GM18498 (cell line): ENCODE data around the gene ZNF331.

Source experiments
- ATAC-seq: cut with Tn5 transposase; IDR thresholded peaks from one replicate; pipeline ENCODE4 v1.9.1; 2021; ENCODE audit warnings: mild to moderate bottlenecking, moderate library complexity; ENCODE audit not compliant: unreplicated experiment

The ZNF331 gene

DNA sequence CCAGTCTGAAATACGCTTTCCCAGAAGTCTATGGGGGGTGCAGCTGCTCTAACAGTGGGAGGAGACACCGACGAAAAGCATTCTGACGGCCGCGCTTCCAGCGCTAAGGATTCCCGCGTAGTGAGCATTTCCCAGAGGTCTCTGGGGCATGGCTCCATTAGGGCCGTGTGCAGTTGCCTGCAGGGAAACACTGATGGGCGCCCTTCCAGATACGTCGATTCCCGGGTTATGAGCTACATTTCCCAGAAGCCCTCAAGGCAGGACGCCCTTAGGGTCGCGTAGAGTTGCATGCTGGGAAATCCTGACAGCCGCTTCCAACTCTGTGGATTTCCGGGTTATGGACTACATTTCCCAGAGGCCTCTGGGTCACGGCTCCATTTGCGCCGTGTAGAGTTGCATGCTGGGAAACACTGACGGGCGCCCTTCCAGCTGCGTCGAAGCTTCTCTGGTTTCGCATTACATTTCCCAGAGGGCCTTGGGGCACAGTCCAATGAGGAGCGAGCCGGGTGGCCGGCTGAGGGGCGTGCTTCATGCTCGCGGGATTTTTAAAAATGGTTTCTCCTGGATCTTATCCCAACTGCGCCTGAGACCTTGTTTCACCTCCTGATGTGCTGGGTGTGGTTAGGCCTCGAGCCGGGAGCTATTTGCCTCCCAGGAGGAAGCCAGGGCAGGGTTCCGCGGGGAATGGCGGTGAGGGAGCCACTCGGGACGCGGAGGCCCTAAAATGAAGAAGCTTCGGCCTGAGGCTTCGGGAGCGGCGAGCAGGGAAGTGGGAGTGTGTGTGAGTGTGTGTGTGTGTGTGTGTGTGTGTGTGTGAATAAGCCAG, 17.2 kb upstream of the ZNF331 start:
- peak; percentile 97 for ATAC-seq

DNA sequence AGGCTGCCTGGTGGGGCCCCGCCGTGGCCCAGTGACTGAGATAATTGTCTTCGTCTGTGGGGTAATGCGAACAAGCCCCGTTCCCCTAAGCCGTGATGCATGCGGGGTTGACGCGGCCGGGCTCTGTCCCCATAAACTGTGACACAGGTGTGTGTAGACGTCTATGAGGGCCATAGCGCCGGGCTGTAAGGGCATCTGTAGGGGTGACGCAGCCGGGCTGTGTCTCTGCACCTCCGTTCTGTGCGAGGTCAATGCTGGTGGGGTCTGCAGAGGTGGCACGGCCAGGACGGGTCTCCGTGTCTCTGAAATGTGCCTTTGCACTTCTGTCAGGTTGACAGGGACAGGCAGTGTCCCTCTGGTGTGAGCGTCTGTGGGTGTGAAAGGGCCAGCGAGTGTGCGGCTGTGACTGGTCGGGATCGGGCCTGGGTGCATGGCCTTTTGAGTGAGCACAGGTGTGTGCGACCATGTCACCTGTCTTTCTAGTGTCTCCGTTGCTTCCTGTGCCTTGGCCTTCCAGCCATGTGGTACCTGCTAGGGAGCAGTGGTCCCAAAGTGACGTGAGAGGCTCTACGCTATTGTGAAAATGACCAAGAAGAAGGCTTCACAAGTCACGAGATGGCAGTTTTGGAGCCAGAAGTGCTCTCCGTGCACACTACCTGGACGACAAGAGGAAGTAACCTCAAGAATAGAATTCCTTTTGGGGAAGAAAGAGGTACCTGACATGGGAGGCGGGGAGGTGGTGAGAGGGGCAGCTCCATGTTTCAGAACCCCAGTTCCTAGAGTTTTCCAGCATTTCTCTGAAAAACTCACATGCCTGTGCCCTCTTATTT, 16.4 kb upstream of the ZNF331 start:
- ATAC-seq: no peak

DNA sequence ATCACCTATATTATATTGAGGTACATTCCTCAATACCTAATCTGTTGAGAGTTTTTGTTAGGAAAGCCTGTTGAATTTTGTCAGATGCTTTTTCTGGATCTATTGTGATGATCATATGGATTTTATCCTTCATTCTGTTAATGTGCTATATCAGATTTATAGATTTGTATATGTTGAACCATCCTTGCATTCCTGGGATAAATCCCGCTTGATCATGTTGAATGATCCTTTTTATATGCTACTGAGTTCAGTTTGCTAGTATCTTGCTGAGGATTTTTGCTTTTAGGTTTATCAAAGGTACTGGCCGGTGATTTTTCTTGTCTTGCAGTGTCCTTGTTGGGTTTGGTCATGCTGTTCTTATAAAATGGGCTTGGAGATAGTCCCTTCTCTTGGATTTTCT, 12.0 kb upstream of the ZNF331 start:
- no peak for ATAC-seq

DNA sequence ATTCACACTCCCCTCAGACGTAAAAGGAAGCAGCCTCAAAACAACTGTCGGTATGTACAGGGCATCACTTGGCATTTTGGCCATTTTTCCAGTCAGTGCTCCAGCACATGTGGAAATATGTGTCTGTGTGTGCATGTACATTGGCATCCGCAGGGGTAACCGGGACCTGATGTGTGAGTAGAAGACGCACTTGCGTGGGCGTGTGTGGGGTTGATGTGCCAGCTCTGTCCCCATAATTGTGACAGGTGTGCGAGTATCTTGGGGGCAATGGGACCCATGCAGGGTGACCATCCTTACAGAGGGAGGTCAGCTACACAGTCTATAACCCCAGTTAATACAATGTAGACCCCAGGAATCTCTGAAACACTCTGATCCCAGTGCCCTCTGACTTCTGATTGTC, 7.3 kb upstream of the ZNF331 start:
- no peak for ATAC-seq

DNA sequence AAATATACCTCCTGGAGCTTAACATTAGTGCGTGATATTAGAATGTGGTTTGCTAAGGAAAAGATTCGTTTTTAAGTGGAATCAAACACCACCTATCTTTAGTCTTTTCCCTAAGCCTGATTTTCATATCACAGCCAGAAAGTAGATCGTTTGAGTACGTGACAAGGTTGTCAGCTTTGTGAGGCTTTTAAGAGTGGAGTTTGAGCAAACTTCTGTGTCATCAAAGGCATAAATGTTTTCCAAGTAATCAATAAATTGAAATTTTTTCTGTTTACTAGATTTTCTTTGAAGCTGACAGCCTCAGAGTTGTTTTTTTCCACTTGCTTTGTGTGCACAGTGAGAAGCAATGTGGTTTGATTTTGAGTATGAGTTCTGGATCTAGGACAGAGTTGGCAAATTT, 6.5 kb upstream of the ZNF331 start:
- no peak for ATAC-seq

DNA sequence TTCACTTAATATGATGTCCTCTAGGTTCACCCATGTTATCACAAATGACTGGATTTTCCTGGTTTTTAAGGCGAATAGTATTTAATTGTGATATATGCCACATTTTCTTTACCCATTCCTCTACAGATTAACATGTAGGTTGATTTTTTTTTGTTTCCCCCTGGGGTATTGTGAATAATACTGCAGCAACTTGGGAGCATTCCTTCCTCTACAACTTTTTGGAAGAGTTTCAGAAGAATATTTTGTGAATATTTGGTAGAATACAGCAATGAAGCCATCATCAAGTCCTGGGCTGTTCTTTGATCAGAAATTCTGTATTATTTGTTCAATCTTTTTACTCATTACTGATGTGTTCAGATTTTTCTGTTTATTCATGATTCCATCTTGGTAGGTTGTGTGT, 5.6 kb upstream of the ZNF331 start:
- no peak for ATAC-seq

DNA sequence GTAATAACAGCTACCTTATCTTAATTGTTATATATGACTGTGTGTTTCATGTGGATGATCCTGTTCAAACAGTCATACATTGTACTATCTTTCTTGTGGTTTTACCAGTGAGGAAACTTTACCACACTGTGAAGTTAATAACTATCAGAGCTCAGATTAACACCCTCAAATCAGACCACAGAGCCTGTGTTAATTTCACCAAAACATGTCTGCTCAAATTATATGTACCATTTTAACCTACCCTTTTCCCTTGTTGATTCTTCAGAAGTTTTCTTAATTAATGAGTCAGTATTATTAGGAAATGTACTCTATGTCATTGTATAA, 1.8 kb upstream of the ZNF331 start:
- no peak for ATAC-seq

DNA sequence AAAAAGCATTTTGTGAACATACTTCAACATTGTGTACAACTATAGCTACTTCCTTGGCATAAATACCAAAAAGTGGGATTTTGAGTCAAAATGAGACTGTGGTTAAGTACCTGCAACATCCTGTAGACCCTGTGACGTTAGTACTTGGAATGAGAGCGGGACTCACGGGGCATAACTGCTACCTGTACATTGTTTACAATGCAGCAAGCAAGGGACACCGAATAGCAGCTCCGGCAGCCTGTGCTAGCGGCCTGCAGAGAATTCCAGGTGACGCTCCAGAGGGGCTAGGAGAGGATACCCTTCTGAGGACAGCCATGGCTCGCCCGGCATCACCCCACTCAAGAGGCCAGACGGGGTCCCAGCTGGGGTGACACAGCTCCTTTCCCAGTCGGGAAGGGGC, 824 bp upstream of the ZNF331 start:
- ATAC-seq: no peak

DNA sequence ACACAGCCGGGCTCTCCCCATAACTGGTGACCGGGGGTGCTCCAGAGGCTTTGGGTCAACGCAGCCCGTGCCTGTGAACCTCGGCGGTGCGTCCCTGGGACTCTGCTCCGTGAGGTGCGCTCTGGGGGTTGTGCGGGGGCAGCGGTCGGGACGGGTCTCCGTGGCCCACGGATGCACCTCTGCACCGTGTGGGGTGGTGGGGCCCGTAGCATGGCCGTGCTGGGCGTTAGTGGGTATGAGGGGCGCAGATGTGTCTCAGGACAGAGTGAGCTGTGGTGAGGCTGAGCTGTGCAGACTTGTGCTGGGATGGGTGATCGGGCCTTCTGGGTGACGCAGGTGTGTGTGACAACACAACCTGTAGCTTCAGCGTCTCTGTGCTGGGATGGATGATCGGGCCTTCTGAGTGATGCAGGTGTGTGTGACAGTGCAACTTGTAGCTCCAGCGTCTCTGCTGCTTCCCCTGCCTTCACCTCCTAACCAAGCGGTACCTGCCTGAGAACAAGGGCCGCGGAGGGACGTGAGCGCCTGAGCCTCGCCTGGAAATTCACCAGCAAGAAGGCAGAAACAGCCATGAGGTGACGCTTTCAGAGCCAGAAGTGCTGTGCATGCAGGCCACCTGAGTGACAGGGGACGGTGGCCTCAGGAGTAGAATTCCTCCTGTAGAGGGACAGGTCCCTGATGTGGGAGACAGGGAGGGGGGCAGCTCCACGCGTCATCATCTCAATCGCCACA, 599 bp downstream of the ZNF331 start:
- ATAC-seq: no peak

DNA sequence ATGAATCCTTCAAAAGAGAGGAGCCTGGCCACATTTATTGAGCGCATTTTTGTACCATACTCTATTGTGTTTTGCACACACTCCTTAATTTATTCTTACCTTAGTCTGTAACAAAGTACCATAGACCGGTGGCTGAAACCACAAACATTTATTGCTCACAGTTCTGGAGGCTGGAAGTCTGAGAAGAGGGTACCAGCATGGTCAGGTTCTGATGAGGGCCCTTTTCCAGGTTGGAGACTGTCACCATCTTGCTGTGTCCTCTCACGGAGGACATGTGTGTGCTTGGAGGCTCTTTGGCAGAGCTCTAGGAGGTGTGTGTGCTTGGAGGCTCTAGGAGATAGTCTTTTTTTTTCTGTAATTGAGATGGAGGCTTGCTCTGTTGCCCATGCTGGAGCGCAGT, 2.1 kb downstream of the ZNF331 start:
- no peak for ATAC-seq

DNA sequence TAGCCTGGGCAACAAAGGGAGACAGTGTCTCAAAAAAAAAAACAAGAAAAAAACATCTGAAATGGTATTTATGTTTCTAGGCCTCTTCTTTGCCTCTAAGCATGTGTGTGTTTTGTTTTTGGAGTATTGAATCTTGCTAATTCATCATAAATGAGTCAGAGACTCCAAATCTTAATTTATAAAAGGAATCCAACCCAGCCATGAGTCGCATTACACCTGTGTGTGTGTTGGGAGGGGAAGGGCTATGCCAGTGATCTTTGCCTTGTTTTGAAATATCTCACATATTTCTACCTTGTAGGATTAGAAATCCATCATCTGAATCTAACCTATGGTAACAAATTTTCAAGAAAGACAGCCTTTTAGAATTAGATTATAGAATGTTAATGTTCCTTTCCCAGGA, 4.0 kb downstream of the ZNF331 start:
- ATAC-seq: no peak

DNA sequence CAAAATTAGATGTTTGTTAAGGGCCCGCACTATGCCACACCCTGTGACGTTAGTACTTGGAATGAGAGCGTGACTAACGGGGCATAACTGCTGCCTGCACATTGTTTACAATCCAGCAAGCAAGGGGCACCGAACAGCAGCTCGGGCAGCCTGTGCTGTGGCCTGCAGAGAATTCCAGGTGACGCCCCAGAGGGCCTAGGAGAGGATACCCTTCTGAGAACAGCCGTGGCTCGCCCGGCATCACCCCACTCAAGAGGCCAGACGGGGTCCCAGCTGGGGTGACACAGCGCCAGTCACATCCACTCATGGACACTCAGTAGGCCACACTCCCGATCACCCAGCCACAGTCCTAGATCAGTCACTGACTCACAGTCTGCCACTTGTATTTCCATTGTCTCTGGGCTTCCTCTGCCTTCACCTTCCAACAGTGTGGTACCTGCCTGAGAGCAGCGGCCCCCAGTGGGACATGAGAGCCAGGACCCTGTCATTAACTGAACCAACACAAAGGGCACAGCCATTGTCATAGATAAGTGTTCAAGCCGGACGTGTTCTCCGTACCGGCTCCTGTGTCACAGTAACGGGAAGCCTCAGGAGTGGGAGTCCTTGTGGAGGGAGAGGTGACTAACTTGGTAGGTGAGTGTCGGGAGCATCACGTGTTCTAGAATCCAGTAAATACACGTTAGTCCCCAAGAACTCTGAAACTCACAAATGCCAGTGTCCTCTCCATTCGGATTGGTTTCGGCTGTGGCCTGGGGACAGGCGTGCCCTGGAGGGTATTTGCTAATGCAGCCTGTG, 7.5 kb downstream of the ZNF331 start:
- ATAC-seq: no peak

DNA sequence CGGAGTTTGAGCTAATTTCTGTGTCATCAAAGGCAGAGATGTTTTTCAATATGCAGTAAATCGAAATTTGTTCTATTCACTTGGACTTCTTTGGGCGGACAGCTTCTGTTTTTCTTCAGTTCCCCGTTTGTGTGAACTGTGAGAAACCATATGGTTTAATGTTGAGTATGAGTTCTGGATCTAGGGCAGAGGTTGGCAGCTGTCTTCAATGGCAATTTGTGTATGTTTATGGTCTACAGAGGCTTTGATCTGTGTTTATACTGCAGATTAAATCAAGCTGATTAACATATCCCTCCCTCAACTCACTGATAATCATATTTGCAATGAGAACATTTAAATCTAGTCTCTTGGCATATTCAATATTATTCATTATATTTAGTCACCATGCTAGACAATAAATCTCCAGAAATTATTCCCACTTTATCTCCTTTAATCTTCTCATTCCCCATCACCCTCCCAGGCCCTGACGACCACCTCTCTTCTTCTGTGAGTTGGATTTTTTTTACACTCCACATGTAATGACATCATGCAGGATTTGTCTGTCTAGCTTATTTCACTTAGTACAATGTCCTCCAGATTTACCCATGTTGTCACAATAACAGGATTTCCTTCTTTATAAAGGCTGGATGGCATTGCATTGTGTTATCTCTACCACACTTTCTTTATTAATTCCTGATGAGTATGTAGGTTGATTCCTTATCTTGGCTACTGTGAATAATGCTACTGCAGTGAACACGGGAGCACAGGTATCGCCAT, 9.0 kb downstream of the ZNF331 start:
- no peak for ATAC-seq

DNA sequence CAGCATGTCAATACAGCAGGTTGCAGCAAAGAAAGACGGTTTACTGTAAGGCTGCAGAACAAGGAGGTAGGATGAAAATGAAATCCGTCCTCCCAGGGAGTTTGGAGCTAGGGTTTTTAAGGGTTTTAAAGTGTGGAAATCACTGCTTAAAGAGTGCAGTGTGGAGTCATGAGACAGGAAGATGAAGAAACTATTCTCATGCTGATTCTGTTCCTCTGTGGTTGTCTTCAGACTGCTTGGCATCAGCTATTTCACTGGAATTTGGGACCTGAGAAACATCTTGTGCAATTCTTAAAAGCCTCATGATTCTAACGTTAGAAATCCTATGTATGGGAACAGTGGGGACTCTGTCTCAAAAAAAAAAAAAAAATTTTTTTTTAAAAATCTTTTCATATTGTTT, 11.4 kb downstream of the ZNF331 start:
- ATAC-seq: no peak

DNA sequence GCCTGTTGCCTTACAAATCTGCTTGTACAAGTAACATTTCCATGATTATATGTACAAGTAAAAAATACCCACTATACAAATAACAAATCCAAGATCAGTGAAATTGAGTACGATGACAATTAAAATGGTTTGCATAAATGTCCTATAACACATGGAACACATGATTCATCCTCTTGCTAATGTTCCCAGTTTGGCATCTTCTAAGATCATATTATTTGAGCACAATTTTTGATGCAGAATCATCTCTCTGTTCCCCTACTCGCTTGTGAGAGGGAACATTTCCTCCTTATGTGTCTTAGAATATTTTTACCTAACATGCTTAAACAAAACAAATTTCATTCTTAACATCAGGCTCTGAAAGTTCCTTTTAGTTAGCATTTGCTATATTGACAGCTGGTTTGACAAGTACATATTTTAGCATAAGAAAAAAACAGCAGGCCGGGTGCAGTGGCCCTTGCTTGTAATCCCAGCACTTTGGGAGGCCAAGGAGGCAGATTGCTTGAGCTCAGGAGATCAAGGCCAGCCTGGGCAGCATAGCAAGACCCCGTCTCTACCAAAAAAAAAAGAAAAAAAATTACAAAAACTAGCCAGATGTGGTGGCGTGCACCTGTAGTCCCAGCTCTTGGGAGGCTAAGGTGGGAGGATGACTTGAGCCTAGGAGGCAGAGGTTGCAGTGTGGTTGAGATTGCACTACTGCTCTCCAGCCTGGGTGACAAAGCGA, 14.2 kb downstream of the ZNF331 start:
- ATAC-seq: no peak

DNA sequence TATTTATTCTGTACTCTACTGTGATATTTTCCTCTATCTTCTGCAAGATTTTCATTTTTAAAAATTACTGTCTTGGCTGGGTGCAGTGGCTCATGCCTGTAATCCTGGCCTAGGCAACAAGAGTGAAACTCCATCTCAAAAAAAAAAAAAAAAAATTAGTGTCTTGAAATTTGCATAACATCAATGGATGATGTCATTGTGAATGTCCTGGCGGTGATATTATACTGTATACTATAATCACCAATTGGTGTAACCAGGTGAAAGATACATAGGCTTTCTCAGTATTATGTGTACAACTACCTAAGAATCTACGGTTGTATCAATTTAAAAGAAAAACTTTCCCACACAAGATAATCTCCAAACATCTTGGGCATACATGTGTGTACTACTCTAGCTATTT, 15.2 kb downstream of the ZNF331 start:
- no peak for ATAC-seq

DNA sequence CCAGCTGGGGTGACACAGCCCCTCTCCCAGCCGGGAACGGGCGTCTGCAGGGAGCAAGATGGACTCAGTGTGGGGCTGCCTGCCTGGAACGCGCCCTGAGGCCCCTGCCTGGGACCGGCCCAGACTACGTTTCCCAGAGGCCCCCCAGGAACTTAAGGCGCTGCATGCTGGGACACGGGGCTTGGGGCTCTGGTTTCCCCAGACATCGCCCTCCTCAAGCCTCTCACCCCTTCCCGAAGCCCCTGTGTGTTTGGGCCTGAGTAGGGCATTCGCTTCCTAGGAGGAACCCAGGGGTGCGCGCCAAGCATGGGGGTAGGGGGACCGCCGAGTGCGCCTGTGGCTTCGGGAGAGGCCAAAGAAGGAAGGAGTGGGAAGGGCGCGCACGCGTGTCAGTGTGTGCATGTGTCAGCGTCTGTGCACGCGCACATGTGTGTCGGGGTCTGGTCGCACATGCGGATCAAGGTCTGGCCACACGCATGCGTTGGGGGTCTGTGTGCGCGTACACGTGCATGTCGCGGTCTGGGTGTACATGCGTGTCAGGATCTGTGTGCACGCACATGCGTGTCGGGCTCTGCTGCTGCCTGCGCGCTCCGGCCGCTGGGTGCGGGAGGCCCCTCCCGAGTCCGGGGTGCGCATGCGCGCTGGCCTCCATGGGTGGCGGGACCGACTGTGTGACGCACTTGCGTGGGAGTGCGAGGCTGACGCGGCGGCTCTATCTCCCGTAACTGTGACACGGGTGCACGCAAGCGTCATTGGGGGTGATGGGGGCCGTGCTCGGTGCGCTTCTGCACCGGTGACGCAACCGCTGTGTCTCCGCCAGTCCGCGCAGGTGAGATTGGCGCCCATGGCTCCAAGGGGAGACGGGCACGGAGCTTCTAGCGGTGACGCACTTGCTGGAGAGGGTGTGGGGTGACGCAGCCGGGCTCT, 16.2 kb downstream of the ZNF331 start:
- ATAC-seq: peak; percentile 75

DNA sequence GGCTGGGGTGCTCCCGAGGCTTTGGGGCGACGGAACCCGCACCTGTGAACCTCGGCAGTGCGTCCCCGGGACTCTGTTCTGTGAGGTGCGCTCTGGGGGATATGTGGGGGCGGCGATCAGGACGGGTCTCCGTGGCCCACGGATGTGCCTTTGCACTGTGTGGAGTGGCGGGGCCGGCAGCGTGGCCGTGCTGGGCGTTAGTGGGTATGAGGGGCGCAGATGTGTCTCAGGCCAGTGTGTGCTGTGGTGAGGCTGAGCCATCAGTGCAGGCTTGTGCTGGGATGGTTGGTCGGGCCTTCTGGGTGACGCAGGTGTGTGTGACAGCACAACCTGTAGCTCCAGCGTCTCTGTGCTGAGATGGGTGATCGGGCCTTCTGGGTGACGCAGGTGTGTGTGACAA, 16.9 kb downstream of the ZNF331 start:
- ATAC-seq: peak; percentile 8

DNA sequence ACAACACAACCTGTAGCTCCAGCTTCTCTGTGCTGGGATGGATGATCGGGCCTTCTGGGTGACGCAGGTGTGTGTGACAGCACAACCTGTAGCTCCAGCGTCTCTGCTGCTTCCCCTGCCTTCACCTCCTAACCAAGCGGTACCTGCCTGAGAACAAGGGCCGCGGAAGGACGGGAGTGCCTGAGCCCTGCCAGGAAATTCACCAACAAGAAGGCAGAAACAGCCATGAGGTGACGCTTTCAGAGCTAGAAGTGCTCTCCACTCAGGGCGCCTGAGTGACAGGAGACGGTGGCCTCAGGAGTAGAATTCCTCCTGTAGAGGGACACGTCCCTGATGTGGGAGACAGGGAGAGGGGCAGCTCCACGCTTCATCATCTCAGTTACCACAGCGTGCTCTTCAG, 17.4 kb downstream of the ZNF331 start:
- no peak for ATAC-seq
